ENCODE measurements around the gene VEGFA.

DNA sequence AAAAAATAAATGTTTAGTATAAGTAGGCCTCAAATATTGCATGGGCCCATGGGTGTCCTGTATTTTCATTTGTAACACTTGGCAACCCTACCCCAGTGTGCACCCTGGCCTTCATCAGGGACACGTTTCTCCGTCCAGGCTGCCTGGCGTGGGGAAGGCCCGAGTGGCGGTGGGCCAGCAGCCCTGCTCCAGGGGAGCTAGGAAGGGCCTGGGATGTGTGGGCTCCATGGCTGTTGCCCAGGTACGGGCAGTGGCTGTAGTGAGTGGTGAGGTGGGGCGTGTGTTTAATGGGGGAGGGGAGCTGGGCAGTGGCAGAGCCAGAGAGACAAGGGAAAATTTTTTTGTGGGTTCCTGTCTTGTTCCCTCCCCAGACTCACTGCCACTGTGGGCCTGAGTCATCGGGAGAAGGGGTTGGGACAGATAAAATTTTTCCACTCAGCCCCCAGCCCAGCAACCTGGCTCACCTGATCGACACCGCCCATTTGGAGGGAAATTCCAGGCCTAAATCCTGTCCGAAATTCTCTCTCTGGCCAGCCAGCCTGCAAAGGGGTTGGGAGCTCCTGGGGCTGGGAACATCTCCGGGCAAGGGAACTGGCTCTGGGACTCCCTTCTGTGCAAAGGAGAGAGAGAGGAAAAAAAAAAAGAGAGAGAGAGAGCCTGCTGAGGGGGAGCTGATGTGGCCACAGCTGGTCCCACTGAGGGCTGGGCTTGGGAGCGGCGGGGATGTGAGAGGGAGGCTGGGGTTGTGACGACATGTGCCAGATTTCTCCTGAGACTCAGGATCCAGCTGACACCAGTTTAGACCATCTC, 32.5 kb upstream of the VEGFA start:
- TF ChIP-seq EZH2 (IDR thresholded peaks at IDR 0.05; ENCODE audit: insufficient read depth, poor library complexity, severe bottlenecking) (no peak), EZH2phosphoT487 (IDR thresholded peaks at IDR 0.05; ENCODE audit: insufficient read depth, low read depth) (no peak)

All from GM23248 (cell line).